Small intestine (tissue), 7 donors: ENCODE data around the gene KIAA1549. TPM values are rescaled to one million over a fixed set of nuclear protein-coding genes. Genes with fewer than 3 reads are reported as not detected.
"Not testable (repeated sequence)": the region's sequence is repeated elsewhere in the genome, so short reads cannot be mapped to it uniquely, and the experiment has no call there.

Experiments
- DNase-seq, 2 donors: peaks; one replicate each; pipeline versions ENCODE4 v3.0.0 to v3.0.0-alpha.2; 2013
- FAIRE-seq: peaks from 2 replicates; lab custom pipeline; 2012; peaks lifted over from hg19 to GRCh38; lab: Jason Lieb, UNC
- H3K27ac ChIP-seq, 3 donors: one replicate each; pipeline ENCODE4 v1.5.1; 2013; ENCODE audit warnings: low read length in 2 of 3, mild to moderate bottlenecking in 2 of 3, control low read depth in 1 of 3, inconsistent platforms in 1 of 3, low read depth in 1 of 3, moderate library complexity in 1 of 3
- H3K27me3 ChIP-seq, 3 donors: one replicate each; pipeline ENCODE4 v1.6.1; 2013; ENCODE audit warnings: low read length in 3 of 3, inconsistent platforms in 1 of 3; ENCODE audit not compliant: control insufficient read depth in 3 of 3, insufficient read depth in 3 of 3
- H3K36me3 ChIP-seq, 3 donors: one replicate each; pipeline ENCODE4 v1.6.1; 2013; ENCODE audit warnings: low read length in 3 of 3, inconsistent platforms in 1 of 3, low read depth in 1 of 3, mild to moderate bottlenecking in 1 of 3, moderate library complexity in 1 of 3; ENCODE audit not compliant: control insufficient read depth in 3 of 3, insufficient read depth in 2 of 3
- H3K4me1 ChIP-seq, 3 donors: one replicate each; pipeline ENCODE4 v1.6.1; 2013; ENCODE audit warnings: low read length in 2 of 3, inconsistent platforms in 1 of 3, low read depth in 1 of 3, mild to moderate bottlenecking in 1 of 3, moderate library complexity in 1 of 3; ENCODE audit not compliant: control insufficient read depth in 3 of 3, insufficient read depth in 2 of 3
- H3K4me3 ChIP-seq, 3 donors: one replicate each; pipeline ENCODE4 v1.5.1; 2013; ENCODE audit warnings: low read length in 3 of 3, control low read depth in 1 of 3, inconsistent platforms in 1 of 3, low read depth in 1 of 3, mild to moderate bottlenecking in 1 of 3, moderate library complexity in 1 of 3
- H3K9me3 ChIP-seq, 2 donors: one replicate each; pipeline ENCODE4 v1.6.1; 2013; ENCODE audit warnings: low read depth in 1 of 2, low read length in 1 of 2; ENCODE audit not compliant: control insufficient read depth in 2 of 2, insufficient read depth in 1 of 2
- WGBS, 3 donors: extraction: QIAGEN DNeasy Blood & Tissue Kit; methylation state at CpG; one replicate each; pipeline ENCODE4 v1.1.7; 2013; 5-methylcytosine and 5-hydroxymethylcytosine counted together
- polyA plus RNA-seq, 4 donors: library from polyadenylated mRNA; stranded (reverse) in 3 of 4; unstranded in 1 of 4; fragments of 200-250 nt in 3 of 4; fragments of 120-200 nt in 1 of 4; gene quantifications; one replicate each; pipeline versions ENCODE4 v1.2.1 to v1.2.3, GENCODE V29; 2013
- donor health status: healthy with polysubstance abuse.
- donor health status: control.
- donor health status: control.
- donor health status: Bipolar disorder and iron deficiency.
- donor health status: healthy.

Gene KIAA1549
- polyA plus RNA-seq, 4 donors = under 0.01 to 2.7 (median 1.2) TPM

DNA sequence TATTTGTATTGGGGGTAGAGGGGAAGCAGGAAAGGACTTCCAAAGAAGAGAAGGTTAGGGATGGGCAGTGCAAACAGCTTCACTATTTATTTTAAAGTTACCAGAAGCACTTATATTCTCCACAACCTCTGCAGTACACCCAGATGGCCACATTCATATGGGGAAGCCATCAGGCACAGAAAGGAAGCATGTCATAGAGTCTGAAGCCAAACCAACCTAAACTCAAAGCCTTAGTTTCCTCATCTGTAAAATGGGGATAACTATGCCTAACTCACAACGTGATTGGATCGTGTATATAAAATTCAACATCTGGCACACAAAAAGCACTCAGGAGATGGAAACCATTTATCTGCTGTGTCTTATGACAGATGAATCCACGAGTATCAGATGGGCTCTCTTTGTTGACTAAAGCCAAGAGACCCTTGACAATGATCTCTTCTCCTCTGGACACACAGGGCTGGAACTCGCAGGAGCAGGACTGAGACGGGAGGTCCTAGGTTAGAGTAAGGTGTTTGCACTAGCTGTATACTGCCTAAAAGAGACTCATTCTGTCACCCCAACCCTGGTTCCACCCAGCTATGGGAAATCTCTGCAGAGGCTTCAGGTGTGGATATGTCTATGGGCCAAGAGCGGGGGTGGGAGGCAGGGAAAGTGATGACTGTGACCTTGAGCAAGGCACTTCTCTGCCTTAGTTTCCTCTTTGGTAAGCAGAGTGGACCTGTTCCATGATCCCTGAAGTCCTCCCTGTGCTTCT lies 1.8 kb downstream of the KIAA1549 start:
- no peaks in the 10 kb centered on the region for H3K36me3 ChIP-seq
- H3K4me3 ChIP-seq = peak overlapping the region in 1 of 3 donors; percentile 81
- WGBS, 3 donors = 79 to 93% (median 84%) methylated on average over 6 of the region's 6 CpGs
- H3K27me3 ChIP-seq = peaks cover 0 to 6% (median 0%) of the 10 kb centered on the region in 3 donors
- no peak overlapping the region for H3K27ac ChIP-seq
- no peaks in the 10 kb centered on the region for H3K9me3 ChIP-seq
- DNase-seq (no peak), FAIRE-seq (no peak)
- H3K4me1 ChIP-seq = peaks cover 0 to 14% (median 0%) of the 10 kb centered on the region in 3 donors

DNA sequence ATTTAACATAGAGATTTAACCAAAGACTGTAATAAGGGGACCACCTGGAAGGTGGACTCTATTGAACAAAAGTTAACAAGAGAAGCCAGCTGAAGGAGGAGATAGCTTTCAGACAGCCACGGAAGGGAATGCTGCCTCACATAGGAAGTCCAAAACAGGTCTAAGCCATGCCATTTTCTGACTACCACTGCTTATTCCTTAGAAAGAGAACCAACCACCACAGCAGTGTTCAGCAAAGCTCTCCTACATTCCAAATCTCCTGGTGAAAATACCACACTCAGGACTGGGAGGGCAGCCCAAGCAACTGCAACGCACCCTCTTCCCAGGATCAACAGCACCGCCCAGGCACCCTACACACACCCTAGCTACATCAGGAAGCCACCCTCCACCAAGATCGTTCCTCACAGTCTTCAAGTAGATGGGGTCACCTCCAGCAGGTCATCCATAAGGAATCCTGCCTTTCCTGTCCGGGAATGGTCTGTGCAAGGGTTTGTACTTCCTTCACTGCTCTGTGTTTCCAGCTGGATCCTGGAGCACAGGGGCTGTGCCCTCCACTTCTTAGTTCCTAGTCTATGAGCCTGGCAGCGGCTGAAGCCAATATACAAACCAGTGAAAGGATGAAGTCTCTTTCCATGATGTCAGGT lies 2.5 kb downstream of the KIAA1549 start:
- Histone ChIP-seq H3K9me3 (no peaks in the 10 kb centered on the region), H3K27ac (no peak overlapping the region), H3K4me3 (no peak overlapping the region), H3K4me1 (peaks cover 0 to 14% (median 0%) of the 10 kb centered on the region in 3 donors), H3K27me3 (peaks cover 0 to 6% (median 0%) of the 10 kb centered on the region in 3 donors), H3K36me3 (no peaks in the 10 kb centered on the region)
- FAIRE-seq (no peak), DNase-seq (no peak)
- 79 to 86% (median 81%) methylated on average over 6 of the region's 6 CpGs for WGBS, 3 donors

GRCh38 chr7:138976161-138976560 lies 5.0 kb downstream of the KIAA1549 start:
- DNase-seq = not testable (repeated sequence)

DNA sequence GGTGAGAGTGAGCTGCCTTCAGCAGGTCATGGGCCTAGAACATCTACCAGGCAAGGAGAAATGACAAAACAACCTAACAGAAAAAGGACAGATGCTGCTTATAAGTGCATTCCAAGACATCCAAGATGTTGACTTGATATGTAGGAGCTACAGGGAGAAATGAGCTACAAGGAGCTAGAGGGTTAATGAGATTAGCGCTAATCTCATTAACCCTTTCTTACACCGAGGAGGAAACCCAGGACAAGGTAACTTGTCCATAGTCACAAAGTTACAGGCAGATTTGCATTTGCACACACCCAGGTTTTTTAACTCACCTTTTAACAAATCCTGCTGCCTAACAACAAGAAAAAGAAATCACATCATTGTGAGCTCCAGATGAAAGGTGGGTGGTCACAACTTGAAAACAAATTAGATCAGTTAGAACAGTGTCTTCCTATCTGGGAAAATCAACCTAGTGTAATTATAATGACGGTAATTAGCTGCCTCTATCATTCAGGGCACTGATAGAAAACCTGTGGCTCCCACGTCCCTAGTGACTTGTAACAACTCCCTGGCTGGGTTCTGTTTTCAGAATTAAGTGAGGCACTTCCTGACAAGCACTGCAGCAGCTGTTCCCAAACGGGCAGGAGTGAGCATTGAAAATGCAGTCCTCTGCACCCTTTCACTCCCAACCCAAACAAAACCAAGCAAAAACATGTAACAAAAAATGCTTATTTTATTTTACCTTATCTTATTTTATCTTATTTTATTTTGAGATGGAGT lies 5.7 kb downstream of the KIAA1549 start:
- 21 to 41% (median 23%) methylated on average over 5 of the region's 5 CpGs for WGBS, 3 donors
- FAIRE-seq (no peak), DNase-seq (no peak)
- H3K4me1 ChIP-seq = peaks cover 0 to 12% (median 0%) of the 10 kb centered on the region in 3 donors
- no peaks in the 10 kb centered on the region for H3K9me3 ChIP-seq
- H3K4me3 ChIP-seq = no peak overlapping the region
- H3K36me3 ChIP-seq = peaks cover 0 to 2% (median 0%) of the 10 kb centered on the region in 3 donors
- H3K27ac ChIP-seq = no peak overlapping the region
- peaks cover 0 to 6% (median 0%) of the 10 kb centered on the region in 3 donors for H3K27me3 ChIP-seq

More at GRCh38 chr7:138976161-138976560, 5.0 kb downstream of the KIAA1549 start:
- H3K27ac ChIP-seq, H3K4me3 ChIP-seq, H3K36me3 ChIP-seq, H3K27me3 ChIP-seq, H3K9me3 ChIP-seq, FAIRE-seq: not testable (repeated sequence)
- H3K4me1 ChIP-seq = peaks cover 0 to 14% (median 0%) of the 10 kb centered on the region in 3 donors
- WGBS, 3 donors = 56 to 76% (median 74%) methylated on average over 11 of the region's 11 CpGs

GRCh38 chr7:138974675-138975292 lies 6.4 kb downstream of the KIAA1549 start:
- H3K36me3 ChIP-seq = peaks cover 0 to 2% (median 0%) of the 10 kb centered on the region in 3 donors
- peaks cover 0 to 2% (median 0%) of the 10 kb centered on the region in 3 donors for H3K27me3 ChIP-seq
- DNase-seq = no peak
- WGBS, 3 donors = 61 to 75% (median 71%) methylated on average over 5 of the region's 5 CpGs
- H3K9me3 ChIP-seq = no peaks in the 10 kb centered on the region
- no peak overlapping the region for H3K4me3 ChIP-seq
- peaks cover 0 to 4% (median 0%) of the 10 kb centered on the region in 3 donors for H3K4me1 ChIP-seq
- FAIRE-seq = no peak
- no peak overlapping the region for H3K27ac ChIP-seq

DNA sequence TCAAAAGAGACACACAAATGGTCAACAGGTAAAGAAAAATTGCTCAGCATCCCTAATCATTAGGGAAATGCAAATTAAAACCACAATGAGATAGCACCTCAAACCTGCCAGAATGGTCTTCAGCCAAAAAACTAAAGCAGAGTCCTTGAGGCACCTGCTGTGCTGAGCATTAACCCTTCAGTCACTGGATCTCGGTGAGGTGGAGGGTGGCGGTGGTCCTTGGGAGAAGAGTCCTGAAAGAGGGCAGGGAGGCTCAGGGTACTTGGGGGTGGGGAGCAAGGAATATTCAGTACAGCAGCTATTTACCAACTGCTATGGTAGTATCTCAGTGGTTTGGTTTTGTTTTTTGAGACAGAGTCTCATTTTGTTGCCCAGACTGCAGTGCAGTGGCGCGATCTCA lies 7.1 kb downstream of the KIAA1549 start:
- WGBS, 3 donors = 97 to 100% (median 97%) methylated on average over 4 of the region's 4 CpGs
- H3K27ac ChIP-seq = no peak overlapping the region
- DNase-seq = no peak
- H3K36me3 ChIP-seq = peaks cover 0 to 2% (median 0%) of the 10 kb centered on the region in 3 donors
- H3K4me1 ChIP-seq = no peaks in the 10 kb centered on the region
- FAIRE-seq = no peak
- no peak overlapping the region for H3K4me3 ChIP-seq
- H3K9me3 ChIP-seq = no peaks in the 10 kb centered on the region
- H3K27me3 ChIP-seq = no peaks in the 10 kb centered on the region

GRCh38 chr7:138970952-138971351 lies 10.2 kb downstream of the KIAA1549 start:
- no peaks in the 10 kb centered on the region for H3K4me1 ChIP-seq
- H3K36me3 ChIP-seq = peaks cover 0 to 2% (median 0%) of the 10 kb centered on the region in 3 donors
- H3K4me3 ChIP-seq = no peak overlapping the region
- H3K27me3 ChIP-seq = no peaks in the 10 kb centered on the region
- H3K27ac ChIP-seq = no peak overlapping the region
- H3K9me3 ChIP-seq = peaks cover 0 to 8% of the 10 kb centered on the region in 2 donors
- DNase-seq = no peak
- WGBS, 3 donors = 79 to 95% (median 89%) methylated on average over 6 of the region's 6 CpGs
- FAIRE-seq = no peak

DNA sequence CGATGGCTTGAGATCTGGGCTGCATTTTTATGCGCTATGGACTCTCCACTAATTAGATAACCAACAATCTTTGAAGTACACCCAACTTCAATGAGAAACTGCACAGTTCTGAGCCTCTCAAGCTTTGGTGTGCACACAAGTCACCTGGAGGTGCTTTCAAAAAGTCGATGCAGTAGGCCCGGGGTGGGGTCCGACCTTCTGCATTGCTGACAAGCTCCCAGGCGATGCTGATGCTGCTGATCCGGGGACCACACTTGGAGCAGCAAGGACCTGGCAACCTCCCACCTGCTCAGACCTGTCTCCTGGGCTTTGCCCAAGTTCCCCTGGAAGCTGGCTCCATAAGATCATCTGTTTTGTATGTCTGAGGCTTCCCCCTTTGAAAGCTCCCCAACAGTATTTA lies 10.7 kb downstream of the KIAA1549 start:
- H3K27ac ChIP-seq = no peak overlapping the region
- H3K36me3 ChIP-seq = peaks cover 0 to 2% (median 0%) of the 10 kb centered on the region in 3 donors
- no peaks in the 10 kb centered on the region for H3K27me3 ChIP-seq
- DNase-seq (no peak), FAIRE-seq (no peak)
- no peaks in the 10 kb centered on the region for H3K4me1 ChIP-seq
- H3K9me3 ChIP-seq = peaks cover 0 to 8% of the 10 kb centered on the region in 2 donors
- WGBS, 3 donors = 86 to 92% (median 91%) methylated on average over 7 of the region's 7 CpGs
- no peak overlapping the region for H3K4me3 ChIP-seq
